DND-41 (cell line): ENCODE data around the gene CNIH2.

Source experiments
- ATAC-seq: fragments of 200-7000 bp; cut with Tn5 transposase; 3 replicates; pipeline ENCODE4 v1.9.1; 2021; ENCODE audit warnings: low read depth; ENCODE audit not compliant: insufficient read depth
- DNase-seq: peaks from one replicate; pipeline ENCODE4 v3.0.0-alpha.2; 2020
- H2AFZ ChIP-seq: 2 replicates; pipeline ENCODE4 v1.6.0; 2012; ENCODE audit warnings: low read depth, low read length
- H3K27ac ChIP-seq: 2 replicates; pipeline ENCODE4 v1.5.1; 2012; ENCODE audit warnings: low read length, inconsistent platforms
- H3K27me3 ChIP-seq: fragments of 200-600 bp; sonication (generic); 2 replicates; pipeline ENCODE4 v1.6.0; 2012; ENCODE audit warnings: low read length, mild to moderate bottlenecking, inconsistent platforms; ENCODE audit not compliant: insufficient read depth, poor library complexity
- H3K36me3 ChIP-seq: 2 replicates; pipeline ENCODE4 v1.5.1; 2012; ENCODE audit warnings: low read length, inconsistent platforms; ENCODE audit not compliant: insufficient read depth
- H3K4me1 ChIP-seq: 2 replicates; pipeline ENCODE4 v1.5.1; 2012; ENCODE audit warnings: mild to moderate bottlenecking, low read length; ENCODE audit not compliant: insufficient read depth
- H3K4me2 ChIP-seq: 2 replicates; pipeline ENCODE4 v1.6.0; 2012; ENCODE audit warnings: mild to moderate bottlenecking, moderate library complexity, low read length, inconsistent platforms; ENCODE audit not compliant: insufficient read depth
- H3K4me3 ChIP-seq, 2 experiments: fragments of 200-600 bp in 1 of 2; shearing (Covaris generic) in 1 of 2; 2 replicates each; pipeline ENCODE4 v1.5.1; 2012 to 2016; ENCODE audit warnings: inconsistent platforms in 2 of 2, low read length in 2 of 2, mild to moderate bottlenecking in 2 of 2, low read depth in 1 of 2, moderate library complexity in 1 of 2
- H3K79me2 ChIP-seq: 2 replicates; pipeline ENCODE4 v1.6.0; 2012; ENCODE audit warnings: low read length, inconsistent platforms; ENCODE audit not compliant: insufficient read depth
- H3K9ac ChIP-seq: 2 replicates; pipeline ENCODE4 v1.6.0; 2012; ENCODE audit warnings: low read depth, mild to moderate bottlenecking, inconsistent platforms, low read length, moderate library complexity
- H3K9me3 ChIP-seq: 2 replicates; pipeline ENCODE4 v1.5.1; 2012; ENCODE audit warnings: low read length, moderate library complexity, mild to moderate bottlenecking, inconsistent platforms; ENCODE audit not compliant: insufficient read depth, severe bottlenecking
- H4K20me1 ChIP-seq: 2 replicates; pipeline ENCODE4 v1.6.0; 2012; ENCODE audit warnings: low read length; ENCODE audit not compliant: insufficient read depth
- CTCF ChIP-seq: IDR thresholded peaks from 2 replicates; pipeline ENCODE4 v1.5.1; 2012; ENCODE audit warnings: borderline replicate concordance, low read length, moderate library complexity, mild to moderate bottlenecking; ENCODE audit not compliant: poor library complexity, severe bottlenecking; ENCODE audit errors: extremely low read depth
- EZH2 ChIP-seq: IDR thresholded peaks from 3 replicates; pipeline ENCODE4 v1.6.1; 2012; ENCODE audit warnings: borderline replicate concordance, low read depth, mild to moderate bottlenecking, moderate library complexity, low read length, inconsistent platforms; ENCODE audit not compliant: severe bottlenecking

CNIH2 gene

GRCh38 chr11:66332371-66333219, 54.6 kb downstream of the CNIH2 start:
- Histone ChIP-seq H3K27ac (no peak overlapping the region), H3K79me2 (no peaks in the 10 kb centered on the region), H3K4me1 (peaks cover 11% of the 10 kb centered on the region), H3K4me2 (no peak overlapping the region), H3K4me3 (no peak overlapping the region), H2AFZ (no peak overlapping the region), H4K20me1 (peaks cover 3% of the 10 kb centered on the region; the same call in 1 of the 2 replicates), H3K36me3 (peaks cover 9% of the 10 kb centered on the region), H3K9me3 (no peaks in the 10 kb centered on the region), H3K9ac (no peak overlapping the region), H3K27me3 (no peaks in the 10 kb centered on the region)
- ATAC-seq (no peak), DNase-seq (no peak)
- no peak for TF ChIP-seq EZH2
- no peak for TF ChIP-seq CTCF

- Histone ChIP-seq H4K20me1 (peaks cover 6% of the 10 kb centered on the region; the same call in 1 of the 2 replicates), H3K4me1 (peaks cover 4% of the 10 kb centered on the region), H3K4me3 (no peak overlapping the region), H3K4me2 (no peak overlapping the region), H2AFZ (no peak overlapping the region), H3K9ac (no peak overlapping the region), H3K9me3 (no peaks in the 10 kb centered on the region), H3K27ac (no peak overlapping the region), H3K27me3 (no peaks in the 10 kb centered on the region), H3K36me3 (peaks cover 17% of the 10 kb centered on the region), H3K79me2 (no peaks in the 10 kb centered on the region)
- TF ChIP-seq CTCF (no peak), EZH2 (no peak)
- DNase-seq (no peak), ATAC-seq (no peak)
These were observed 55.4 kb downstream of the CNIH2 start for GRCh38 chr11:66333220-66333877.
